ENCODE measurements around the gene ERC1.
"Not testable (repeated sequence)": the region's sequence is repeated elsewhere in the genome, so short reads cannot be mapped to it uniquely, and the experiment has no call there.

ERC1 gene

DNA sequence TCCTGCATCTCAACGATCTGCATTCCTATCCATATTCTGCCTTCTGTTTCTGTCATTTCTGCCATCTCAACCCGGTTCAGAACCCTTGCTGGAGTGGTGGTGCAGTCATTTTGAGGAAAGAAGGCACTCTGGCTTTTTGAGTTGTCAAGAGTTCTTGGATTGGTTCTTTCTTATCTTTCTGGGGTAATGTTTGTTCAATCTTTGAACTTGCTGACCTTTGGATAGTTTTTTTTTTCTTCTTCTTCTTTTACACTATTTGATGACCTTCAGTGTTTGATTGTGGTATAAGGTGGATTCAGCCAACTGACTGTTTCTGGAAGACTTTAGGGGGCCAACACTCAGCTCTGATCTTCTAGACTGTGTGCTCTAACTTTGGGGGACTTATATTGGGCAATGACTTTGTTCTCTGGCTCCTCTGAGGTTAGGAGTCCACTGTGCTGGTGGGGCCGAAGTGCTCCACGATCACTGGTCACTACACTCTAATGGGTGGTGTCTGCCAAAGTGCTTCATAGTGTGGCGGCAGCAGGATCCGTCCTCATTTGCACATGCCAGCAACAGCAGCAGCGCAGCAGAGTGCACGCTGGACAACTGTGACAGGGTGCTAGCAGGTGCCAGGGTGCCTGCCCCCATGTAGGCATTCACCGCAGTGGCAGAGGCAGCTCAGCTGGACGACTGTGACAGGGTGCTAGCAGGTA lies 347.6 kb downstream of the ERC1 start:
- DNase-seq, result no peak

DNA sequence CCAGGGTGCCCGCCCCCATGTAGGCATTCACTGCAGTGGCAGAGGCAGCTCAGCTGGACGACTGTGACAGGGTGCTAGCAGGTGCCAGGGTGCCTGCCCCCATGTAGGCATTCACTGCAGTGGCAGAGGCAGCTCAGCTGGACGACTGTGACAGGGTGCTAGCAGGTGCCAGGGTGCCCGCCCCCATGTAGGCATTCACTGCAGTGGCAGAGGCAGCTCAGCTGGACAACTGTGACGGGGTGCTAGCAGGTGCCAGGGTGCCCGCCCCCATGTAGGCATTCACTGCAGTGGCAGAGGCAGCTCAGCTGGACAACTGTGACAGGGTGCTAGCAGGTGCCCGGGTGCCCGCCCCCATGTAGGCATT lies 348.1 kb downstream of the ERC1 start:
- not testable (repeated sequence) for DNase-seq

DNA sequence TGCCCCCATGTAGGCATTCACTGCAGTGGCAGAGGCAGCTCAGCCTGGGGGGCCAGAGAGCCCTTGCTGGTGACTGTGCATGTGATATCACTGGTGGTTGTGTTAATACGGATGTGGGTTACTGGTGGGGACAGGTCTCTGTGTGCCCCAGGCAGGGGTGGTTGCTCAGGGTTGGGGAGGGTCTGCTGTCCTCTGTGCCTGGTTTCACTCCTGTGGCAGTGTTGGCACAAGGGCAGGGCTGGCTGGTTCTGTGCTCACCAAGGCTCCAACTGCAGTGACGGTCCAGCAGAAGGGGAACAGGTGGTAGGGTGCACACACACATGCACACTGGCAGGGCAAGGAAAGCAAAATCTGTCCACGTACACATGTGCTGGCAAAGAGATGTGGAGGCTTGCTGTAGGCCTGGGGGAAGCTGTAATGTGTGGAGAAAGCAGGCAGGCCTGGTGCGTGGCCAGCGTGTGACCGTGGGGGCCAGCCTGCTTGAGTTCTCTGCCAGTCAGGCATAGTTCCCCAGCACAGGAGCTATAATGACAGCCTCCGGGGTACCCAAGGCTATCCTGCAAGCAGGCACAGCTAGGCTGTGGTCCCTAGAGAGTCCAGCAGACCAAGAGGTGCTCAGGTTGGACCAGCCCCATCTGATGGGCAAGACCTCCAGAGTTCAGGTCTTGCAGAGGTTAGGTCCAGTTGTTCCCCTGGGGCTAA lies 348.7 kb downstream of the ERC1 start:
- no peak for DNase-seq

DNA sequence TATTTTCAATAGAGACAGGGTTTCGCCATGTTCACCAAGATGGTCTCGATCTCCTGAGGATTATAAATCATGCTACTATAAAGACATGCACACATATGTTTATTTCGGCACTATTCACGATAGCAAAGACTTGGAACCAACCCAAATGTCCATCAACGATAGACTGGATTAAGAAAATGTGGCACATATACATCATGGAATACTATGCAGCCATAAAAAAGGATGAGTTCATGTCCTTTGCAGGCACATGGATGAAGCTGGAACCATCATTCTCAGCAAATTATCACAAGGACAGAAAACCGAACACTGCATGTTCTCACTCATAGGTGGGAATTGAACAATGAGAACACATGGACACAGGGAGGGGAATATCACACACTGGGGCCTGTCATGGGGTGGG lies 350.2 kb downstream of the ERC1 start:
- not testable (repeated sequence) for DNase-seq

DNA sequence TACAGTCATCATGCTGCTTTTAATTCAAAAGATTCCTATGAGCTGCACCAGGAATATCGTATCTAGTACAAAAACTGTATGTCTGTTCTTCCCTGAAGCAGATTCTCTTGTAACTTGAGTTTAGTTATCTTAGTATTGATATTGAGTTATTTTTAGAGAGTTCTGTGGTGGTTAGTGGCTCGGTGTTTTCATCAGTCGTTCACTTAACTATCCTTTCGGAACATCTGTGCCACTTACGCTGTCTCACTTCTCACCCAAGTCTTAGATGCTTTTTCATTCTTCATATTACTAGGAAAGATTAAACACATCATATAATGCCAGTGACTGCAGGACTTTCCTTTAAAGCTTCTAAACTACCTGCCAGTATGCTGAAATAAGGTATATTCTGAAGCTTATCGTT lies 352.4 kb downstream of the ERC1 start:
- DNase-seq, result no peak

DNA sequence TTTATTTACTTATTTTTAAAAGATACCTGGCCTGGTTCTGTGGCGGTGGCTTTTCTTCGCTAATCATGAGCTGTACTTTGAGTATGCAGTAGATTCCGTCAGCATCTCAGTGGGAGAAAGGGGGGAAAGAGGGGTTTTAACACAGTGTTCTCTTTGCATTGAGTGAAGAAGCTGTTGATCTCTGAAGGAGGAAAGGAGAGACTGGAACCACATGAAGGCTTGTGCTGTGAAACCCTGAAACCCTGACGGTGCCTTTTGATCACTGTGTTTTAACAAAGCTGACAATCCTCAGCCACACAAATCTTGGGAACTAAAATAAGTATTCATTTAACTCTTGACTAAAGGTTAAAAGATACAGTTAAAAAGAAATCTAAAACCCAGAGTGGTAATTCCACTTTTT lies 353.2 kb downstream of the ERC1 start:
- DNase-seq, result no peak

DNA sequence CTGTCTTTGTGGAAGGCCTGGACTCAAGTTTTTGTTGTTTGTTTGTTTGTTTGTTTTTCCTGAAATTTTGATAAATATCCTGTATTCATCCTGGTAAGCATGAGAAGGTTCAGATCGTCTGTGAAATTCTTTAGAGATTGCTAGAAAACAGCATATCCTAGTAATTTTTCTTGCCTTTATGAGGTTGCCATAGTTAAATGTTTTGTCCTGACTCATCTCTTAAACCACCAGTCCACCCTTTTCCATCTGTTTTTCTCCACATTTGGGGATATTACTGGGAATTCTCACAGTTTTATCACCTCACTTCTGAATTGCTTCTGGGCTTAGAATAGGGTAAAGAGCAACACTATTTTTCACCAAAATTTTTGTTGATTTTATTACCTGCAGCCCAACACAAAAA lies 355.1 kb downstream of the ERC1 start:
- no peak for DNase-seq

DNA sequence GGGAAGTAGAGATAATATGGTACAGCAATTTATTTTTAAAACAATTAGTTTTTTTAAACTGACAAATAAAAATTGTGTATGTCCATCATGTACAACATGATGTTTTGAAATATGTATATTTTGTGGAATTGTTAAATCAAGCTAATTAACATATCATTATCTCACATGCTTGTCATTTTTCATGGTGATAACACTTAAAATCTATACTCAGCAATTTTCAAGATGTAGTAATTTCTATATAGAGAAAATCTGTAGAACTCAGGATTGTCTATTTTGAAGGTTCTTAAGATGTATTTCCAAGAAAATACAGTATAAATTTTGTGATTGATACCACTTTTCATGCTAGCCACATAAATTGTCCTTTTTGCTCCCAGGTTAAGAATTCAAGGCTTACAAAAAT lies 356.3 kb downstream of the ERC1 start:
- DNase-seq, result no peak

DNA sequence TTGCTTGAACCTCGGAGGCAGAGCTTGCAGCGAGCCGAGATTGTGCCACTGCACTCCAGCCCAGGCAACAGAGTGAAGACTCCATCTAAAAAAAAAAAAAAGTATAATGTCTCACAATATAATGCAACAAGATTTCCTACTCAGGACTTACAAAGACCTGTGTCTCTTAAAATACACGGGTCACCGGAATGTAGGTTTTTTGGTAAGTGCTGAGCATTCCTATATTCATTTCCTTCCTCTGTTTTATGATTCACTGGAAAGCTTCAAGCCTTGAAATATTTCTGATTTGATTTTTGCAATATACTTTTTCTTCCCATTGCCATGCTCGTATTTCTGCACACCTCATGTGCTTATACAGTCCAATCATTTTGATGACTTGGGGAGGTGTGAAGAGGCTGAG lies 357.6 kb downstream of the ERC1 start:
- no peak for DNase-seq

DNA sequence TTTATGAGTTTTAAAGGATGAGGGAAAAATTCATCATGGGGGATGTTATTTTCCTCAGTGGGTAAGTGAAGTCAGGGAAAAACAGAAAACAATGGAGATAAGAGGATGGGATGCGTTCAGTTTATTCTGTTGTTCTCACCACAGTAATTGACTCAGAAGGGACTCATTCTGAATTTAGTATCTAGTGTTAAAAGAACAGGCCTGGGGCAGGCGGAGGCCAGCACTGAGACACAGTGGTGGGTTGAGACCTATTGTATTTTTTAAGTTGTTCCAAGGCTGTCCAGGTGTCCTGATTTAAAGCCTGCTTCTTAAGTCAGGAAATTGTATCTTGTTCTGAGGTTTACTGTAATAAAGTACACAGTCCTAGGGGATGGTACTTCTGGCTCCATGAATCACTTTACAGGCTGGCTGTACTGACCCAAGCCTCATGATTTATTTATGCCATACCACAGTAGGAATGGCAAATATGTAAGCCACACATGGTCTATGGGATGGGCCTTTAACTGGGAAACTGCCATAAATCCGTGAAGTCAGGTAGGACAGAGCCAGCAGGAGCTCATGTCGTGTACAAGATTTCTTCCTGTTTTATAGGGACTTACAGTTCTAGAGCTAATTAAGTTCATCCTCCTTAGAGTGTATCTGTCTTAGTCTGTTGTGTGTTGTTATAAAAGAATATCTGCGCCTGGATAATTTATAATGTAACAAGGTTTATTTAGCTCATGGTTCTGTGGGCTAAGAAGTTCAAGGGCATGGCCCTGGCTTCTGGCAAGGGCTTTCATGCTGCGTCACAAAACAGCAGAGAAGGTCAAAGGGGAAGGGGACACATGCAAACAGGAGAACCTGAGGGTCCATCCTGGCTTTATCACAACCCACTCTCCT lies 359.3 kb downstream of the ERC1 start:
- DNase-seq, result no peak

DNA sequence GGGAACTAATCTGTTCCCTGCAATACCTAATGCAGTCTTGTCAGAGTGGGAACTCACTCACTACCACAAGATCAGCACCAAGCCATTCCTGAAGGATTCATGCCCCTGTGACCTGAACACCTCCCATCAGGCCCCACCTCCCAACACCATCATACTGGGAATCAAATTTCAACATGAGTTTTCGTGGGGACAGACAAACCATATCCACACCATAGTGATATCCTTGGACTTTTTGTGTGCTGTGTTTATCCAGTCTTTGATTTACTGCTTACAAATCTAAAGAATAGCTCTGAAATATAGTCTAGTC lies 359.9 kb downstream of the ERC1 start:
- DNase-seq, result no peak

DNA sequence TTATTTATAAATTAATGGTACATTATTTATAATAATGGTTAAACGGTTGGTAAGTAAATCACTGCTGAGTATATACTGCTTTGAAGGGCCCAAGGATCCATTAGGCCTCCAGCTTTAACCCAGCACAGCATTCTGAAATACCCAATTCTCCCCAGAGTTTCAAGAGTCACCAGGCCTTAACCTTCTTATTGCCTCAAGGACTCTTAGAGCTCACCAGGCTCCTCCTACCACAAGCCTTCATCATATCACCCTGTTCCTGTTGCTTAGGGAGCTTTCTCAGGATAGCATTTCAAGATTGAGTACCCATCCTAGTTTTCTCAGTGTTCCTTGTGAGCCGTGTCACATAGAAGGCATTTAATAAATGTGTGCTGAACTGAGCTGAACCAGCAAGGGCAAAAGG lies 360.9 kb downstream of the ERC1 start:
- no peak for DNase-seq

DNA sequence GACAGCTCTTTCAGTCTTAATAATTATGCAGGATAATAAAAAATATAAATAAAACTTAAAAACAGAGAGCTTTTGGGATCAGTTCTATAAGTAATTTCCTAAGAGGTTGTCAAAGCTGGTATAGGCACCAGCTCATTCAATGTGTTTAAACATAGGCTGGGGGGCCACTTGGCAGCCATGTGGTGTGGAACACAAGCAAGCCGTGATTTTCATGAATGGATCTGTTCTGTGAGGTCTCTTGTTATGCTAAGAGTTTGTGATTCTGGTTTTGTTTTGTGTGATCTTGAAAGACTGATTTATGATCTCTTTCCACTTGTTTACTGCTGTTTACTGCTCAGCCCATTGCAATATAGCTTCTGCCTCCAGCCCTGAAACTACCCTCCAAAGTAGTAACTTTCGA lies 362.4 kb downstream of the ERC1 start:
- no peak for DNase-seq

DNA sequence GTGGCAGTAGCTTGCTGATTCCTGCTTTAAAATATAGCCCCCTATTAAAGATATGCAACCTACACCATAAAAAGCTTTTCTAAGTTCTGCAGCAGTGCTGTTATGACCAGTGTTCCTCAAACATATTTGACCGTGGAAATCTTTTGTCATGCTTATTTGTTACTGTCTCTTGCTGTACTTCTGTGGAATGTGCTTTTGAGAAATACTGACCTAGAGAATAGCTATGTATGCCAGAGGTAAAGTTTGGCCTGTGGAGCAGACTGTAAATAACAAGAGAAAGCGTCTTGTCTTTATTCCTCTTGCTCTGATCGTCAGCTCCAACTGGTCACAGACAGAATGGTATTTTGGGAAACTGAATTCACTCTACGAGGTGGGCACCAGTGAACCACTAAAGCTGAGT lies 364.4 kb downstream of the ERC1 start:
- DNase-seq, result no peak

DNA sequence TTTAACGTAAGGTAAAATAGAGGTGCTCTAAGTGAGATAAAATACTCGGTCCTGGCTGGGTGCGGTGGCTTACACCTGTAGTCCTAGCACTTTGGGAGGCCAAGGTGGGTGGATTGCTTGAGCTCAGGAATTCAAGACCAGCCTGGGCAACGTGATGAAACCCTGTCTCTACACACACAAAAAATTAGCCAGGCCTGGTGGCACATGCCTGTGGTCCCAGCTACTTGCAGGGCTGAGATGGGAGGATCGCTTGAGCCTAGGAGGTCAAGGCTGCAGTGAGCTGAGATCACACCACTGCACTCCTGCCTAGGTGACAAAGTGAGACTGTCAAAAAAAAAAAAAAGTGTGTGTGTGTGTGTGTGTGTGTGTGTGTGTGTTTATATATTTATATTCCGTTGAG lies 364.8 kb downstream of the ERC1 start:
- DNase-seq, result not testable (repeated sequence)

DNA sequence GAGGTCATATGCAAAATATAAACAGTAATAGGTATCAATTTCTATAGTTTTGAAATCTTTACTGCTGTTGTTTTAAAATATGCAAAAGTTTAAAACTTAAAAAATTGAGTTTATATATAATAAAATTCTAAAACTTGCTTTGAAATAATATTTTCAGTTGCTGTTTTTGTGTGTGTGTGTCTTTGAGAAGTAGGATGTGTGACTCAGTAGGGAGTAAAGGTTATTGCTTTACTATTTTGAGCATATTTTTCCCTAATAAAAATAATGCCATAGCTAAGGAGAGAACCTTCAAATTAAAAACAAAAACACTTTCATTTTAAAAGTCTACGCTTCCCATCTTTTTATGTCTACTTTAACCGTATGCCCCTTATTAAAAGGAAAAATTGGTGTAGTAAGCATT lies 365.3 kb downstream of the ERC1 start:
- no peak for DNase-seq

DNA sequence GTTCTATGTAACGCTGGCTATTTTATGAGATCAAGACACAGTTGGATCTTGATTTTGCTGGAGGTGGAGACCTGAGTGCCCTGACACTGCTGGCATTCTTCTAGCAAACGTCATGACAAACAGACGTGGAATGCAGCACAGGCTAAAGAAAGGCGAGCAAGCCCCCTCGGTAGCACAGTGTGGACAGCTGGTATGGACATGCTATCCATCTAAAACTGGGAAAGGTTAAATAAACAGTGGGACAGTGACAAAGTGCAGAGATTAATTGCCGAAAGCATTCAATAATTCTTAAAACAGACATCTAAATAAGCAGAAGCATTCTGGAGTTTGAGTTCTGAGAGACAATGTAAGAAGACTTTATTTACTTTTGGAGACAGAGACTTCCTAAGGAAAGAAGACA lies 366.1 kb downstream of the ERC1 start:
- DNase-seq, result no peak

DNA sequence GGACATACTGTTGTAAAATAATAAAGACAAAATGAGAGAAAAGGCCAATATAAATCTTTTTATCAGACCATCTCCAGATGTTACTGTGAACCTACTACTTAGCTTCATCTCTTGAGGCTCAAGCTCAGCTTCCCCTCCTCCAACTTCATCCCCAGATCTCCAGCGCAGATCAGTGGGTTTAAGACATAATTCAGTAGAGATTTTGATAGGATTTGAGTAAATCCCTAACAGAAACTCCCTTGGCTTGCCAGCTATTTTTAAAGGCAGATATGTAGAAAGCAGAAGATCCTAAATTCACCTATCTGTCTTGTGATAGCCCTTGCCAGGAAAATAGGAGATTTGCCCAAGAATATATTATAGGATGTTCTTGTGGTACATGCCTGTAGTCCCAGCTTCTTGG lies 366.7 kb downstream of the ERC1 start:
- no peak for DNase-seq

DNA sequence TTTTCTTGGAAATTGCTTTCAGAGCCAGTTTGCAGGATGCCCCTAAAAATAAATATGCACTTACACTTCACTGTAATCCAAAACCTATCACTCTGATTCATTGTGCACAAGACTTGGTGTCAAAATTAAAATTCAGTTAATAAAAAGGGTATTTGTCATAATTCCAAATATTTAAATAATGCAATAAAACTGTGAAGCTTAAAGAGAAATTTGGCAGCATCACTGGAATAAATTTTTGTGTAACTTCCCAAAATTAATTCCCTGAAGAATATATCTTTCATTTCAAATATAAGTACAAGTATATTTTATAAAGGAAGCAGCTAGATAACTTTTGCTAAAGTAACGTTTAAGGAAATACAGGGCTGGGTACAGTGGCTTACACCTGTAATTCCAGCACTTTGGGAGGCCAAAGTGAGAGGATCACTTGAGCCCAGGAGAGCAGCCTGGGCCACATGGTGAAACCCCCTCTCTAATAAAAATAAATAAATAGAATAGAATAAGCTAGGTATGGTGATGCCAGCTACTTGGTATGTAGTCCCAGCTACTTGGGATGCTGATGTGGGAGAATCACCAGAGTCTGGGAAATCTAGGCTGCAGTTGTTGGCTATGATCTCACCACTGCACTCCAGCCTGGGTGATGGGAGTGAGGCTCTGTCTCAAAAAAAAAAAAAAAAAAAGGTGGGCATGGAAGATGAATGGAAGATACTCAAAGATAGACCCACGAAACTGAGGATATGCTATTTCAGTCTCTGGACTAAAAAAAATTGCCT lies 369.6 kb downstream of the ERC1 start:
- DNase-seq, result no peak

DNA sequence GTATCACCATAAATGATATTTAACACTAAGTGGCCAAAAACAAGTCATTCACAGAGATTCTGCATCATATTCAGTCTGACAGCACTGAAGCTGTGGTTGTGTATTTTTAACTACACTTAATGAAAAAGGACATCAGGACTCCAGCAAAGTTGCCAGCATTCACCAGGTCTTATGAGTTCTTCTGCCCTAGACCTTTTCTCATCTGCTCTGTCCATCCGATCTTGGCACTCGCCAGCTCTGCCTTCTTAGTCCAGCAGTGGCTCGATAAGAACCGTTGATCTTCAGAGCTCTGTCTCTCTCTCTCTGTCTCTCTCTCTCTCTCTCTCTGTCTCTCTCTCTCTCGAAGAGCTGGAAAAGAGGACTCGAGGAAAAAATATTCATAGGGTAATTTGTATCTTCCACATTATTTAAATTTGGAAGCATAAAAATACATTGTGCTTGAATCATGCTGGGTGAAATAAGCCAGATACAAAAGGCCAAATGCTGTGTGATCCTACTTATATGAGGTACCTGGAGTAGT lies 371.2 kb downstream of the ERC1 start:
- no peak for DNase-seq

DNA sequence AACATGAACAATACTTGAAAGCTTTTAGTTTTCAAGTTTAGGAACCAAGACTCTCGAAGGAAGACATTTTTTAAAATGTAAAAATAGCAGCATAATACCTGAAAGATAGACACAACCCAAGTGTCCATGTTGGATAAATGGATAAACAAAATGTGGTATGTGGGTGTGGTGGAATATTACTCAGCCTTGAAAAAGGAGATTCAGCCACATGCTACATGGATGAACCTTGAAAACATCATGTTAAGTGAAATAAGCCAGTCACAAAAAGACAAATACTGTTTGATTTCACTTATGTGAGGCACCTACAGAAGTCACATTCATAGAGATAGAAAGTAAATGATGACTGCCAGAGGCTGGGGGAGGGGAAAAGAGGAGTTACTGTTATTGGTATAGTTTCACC lies 374.7 kb downstream of the ERC1 start:
- no peak for DNase-seq

DNA sequence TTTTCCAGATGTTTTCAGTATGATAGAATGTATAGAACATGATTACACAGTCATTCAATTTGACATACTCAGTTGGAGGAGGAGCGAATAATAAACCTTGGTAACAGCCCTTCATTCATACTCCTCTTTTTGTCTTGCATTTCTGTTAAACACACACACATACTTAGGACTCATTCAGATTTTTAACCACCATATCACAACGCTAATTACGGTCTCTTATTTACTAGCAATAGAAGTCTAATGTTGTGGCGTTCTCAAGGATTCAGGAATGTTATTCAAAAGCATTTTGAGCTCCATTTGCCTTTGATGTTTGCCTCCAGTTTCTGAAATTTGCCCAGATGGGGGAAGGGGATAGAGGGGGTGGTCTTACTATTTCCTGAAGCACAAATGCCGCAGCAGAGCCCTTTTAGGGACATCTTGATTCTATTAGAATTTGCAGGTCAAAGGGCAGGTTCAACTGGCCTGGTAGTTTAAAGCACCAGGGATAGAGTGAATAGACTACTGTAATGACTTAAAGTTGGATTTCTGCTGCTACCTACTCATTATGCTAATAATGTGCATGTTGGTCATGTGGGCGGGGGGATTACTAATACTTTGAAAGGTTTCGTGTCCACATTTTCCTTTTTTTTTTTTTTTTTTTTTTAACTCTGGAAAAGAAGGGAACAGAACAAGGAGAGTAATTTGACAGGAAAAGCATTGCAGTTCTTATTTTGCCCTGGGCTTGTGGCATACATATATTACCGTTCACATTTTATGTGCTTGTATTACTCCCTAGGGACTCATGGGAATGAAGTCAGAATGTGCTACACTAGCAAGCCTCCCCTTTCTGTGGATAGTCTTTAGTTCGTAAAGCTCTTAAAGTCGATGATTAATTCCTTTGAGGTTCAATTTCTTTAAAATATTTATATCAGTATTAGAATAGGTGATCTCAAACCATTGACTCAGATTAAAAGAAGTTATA lies 376.6 kb downstream of the ERC1 start:
- DNase-seq, result no peak

Measured in activated effector memory CD4-positive, alpha-beta T cell treated with Interleukin-2 at 50 U/mL for 16 hours (primary cell).